Measurements from ENCODE around the gene NASP. TPM values are rescaled to one million over a fixed set of nuclear protein-coding genes. Genes with fewer than 3 reads are reported as not detected.

Gene NASP
- total and polyA plus RNA-seq, 2 of the 4 experiments (the other 2 are of a cell fraction) = 56.6 to 124 TPM

- Histone ChIP-seq H4K8ac (ENCODE audit: low read depth in 2 of 2, low read length in 2 of 2) (no peak overlapping the region), H3K9me3 (ENCODE audit: control insufficient read depth, insufficient read depth, low read length) (no peaks in the 10 kb centered on the region), H3K56ac (ENCODE audit: extremely low read depth, insufficient read depth, low read length) (no peak overlapping the region), H3K27ac (ENCODE audit: insufficient read depth, low read length) (no peak overlapping the region), H3K9me1 (ENCODE audit: insufficient read depth, low read length) (no peaks in the 10 kb centered on the region), H4K91ac (ENCODE audit: insufficient read depth, low read depth, low read length) (no peak overlapping the region), H3K18ac (ENCODE audit: low read depth, low read length) (no peak overlapping the region), H2BK20ac (ENCODE audit: low read depth, low read length) (no peak overlapping the region), H3K14ac (replicated peaks; ENCODE audit: low read depth, low read length) (no peak overlapping the region), H4K20me1 (ENCODE audit: insufficient read depth, low read length) (no peaks in the 10 kb centered on the region; the same call in 1 of the 2 replicates), H3K36me3 (ENCODE audit: control insufficient read depth, insufficient read depth, low read length) (peaks cover 35% of the 10 kb centered on the region), H3K4me1 (ENCODE audit: control insufficient read depth, insufficient read depth, low read length) (no peaks in the 10 kb centered on the region), H2AFZ (replicated peaks; ENCODE audit: low read length, poor library complexity) (no peak overlapping the region), H2AK9ac (replicated peaks; ENCODE audit: low read depth, low read length, poor library complexity) (no peak overlapping the region), H3K79me1 (ENCODE audit: low read depth in 1 of 2, low read length in 2 of 2) (peaks cover 0 to 12% of the 10 kb centered on the region in 2 experiments; a peak in 1 of 4 replicates), H2BK15ac (ENCODE audit: low read depth, low read length) (no peak overlapping the region), H3K27me3 (ENCODE audit: control insufficient read depth, insufficient read depth, low read length) (no peaks in the 10 kb centered on the region), H3K4ac (ENCODE audit: low read depth, low read length) (no peak overlapping the region), H2BK5ac (ENCODE audit: low read depth, low read length, poor library complexity, severe bottlenecking) (no peak overlapping the region), H2AK5ac (ENCODE audit: low read depth, low read length) (no peak overlapping the region), H3K4me3 (ENCODE audit: insufficient read depth, low read depth, low read length) (no peak overlapping the region), H2BK120ac (ENCODE audit: low read depth, low read length) (no peak overlapping the region), H4K5ac (ENCODE audit: low read depth, low read length) (no peak overlapping the region), H3K23ac (ENCODE audit: low read depth, low read length) (no peak overlapping the region), H3K9ac (ENCODE audit: low read depth, low read length) (no peak overlapping the region), H3K4me2 (ENCODE audit: low read depth, low read length) (no peak overlapping the region)
- TF ChIP-seq SMC3 (IDR thresholded peaks at IDR 0.05; ENCODE audit: low read depth, low read length) = no peak
- no peak for TF ChIP-seq BHLHE40 (IDR thresholded peaks at IDR 0.05; ENCODE audit: low read depth, low read length)
- no peak for TF ChIP-seq CTCF (conservative IDR thresholded peaks at IDR 0.05; ENCODE audit: low read depth, low read length)
- intact Hi-C loops (cut with micrococcal nuclease) = no loop called here
- 96% methylated on average over 4 of the region's 4 CpGs; no CpG with 5 or more reads in 1 of the 2 experiments for WGBS, 2 experiments (ENCODE audit: extremely low coverage in 2 of 2, insufficient read length in 1 of 2)
- in situ Hi-C loops (cut with MboI; ENCODE audit: low sequenced_read_pairs) = loop anchor here (5.0 kb wide), 2 partner anchors 51 to 556 kb away; partner anchors contain the start of genes HECTD3 and UROD
- ChIA-PET CTCF (no interaction called here), POLR2A (ENCODE audit: unreplicated experiment) (no interaction called here)
- ATAC-seq (ENCODE audit: low read depth) (no peak), DNase-seq (no peak)
- no TSS peak for BruUV-seq (replicated peaks)
- dilution Hi-C loops (cut with HindIII; ENCODE audit: low sequenced_read_pairs, unreplicated experiment) = no loop called here
Observed at GRCh38 chr1:45568421-45568820, 15.4 kb upstream of the NASP start.
